ENCODE results near the gene PALB2. TPM values are rescaled to one million over a fixed set of nuclear protein-coding genes. Genes with fewer than 3 reads are reported as not detected.

The PALB2 gene
- total and polyA plus RNA-seq, 3 donors from 2014 or later: 14.4 to 26.8 (median 24.6) TPM

- Histone ChIP-seq H3K27me3 (no peaks in the 10 kb centered on the region), H3K9me3 (no peaks in the 10 kb centered on the region), H3K4me1 (peaks cover 12% of the 10 kb centered on the region), H3K27ac (peak overlapping the region; percentile 78 to 79), H3K4me3 (peak overlapping the region in 1 of 2 donors; percentile 98), H3K36me3 (ENCODE audit: low read depth, missing control alignments) (no peaks in the 10 kb centered on the region)
- intact Hi-C loops (cut with DNase I; ENCODE audit: low total_unique reads): loop anchor here (2.0 kb wide), 1 partner anchor 40 kb away; the partner anchor contains the start of genes EARS2 and UBFD1
- TF ChIP-seq CTCF (IDR thresholded peaks at IDR 0.05) (peak; percentile 9 to 41 (median 25)), POLR2A (IDR thresholded peaks at IDR 0.05) (no peak)
- WGBS, 2 donors: 62 to 66% methylated on average over 11 of the region's 11 CpGs
- DNase-seq: peak; percentile 89
Measured at GRCh38 chr16:23597003-23597756, 43.9 kb downstream of the PALB2 start.

- DNase-seq: peak; percentile 95
- H3K9me3 ChIP-seq: no peaks in the 10 kb centered on the region
- peak within 1 kb of the TSS; percentile 78 to 79 for H3K27ac ChIP-seq
- H3K36me3 ChIP-seq (ENCODE audit: low read depth, missing control alignments): no peaks in the 10 kb centered on the region
- intact Hi-C loops (cut with DNase I; ENCODE audit: low total_unique reads): loop anchor here (2.0 kb wide), 1 partner anchor 39 kb away; the partner anchor contains the start of genes EARS2 and UBFD1
- peaks cover 12% of the 10 kb centered on the region for H3K4me1 ChIP-seq
- no peaks in the 10 kb centered on the region for H3K27me3 ChIP-seq
- 1 to 3% methylated on average over 18 to 52 of the region's 67 CpGs for WGBS, 2 donors
- H3K4me3 ChIP-seq: peak within 1 kb of the TSS; percentile 94 to 98
- peak; percentile 100 for TF ChIP-seq CTCF (IDR thresholded peaks at IDR 0.05)
- TF ChIP-seq POLR2A (IDR thresholded peaks at IDR 0.05): no peak
Measured at GRCh38 chr16:23595951-23596720, 45.0 kb downstream of the PALB2 start, which contains the start of gene NDUFAB1. NDUFAB1 (minus strand) TSS chr16:23596316; CDS start chr16:23596290, 26 bp downstream.

GRCh38 chr16:23595246-23595950 lies 45.7 kb downstream of the PALB2 start:
- Histone ChIP-seq H3K4me1 (peaks cover 12% of the 10 kb centered on the region), H3K9me3 (no peaks in the 10 kb centered on the region), H3K4me3 (peak overlapping the region; percentile 94 to 98), H3K27ac (peak overlapping the region; percentile 78 to 79), H3K27me3 (no peaks in the 10 kb centered on the region), H3K36me3 (ENCODE audit: low read depth, missing control alignments) (no peaks in the 10 kb centered on the region)
- DNase-seq: no peak
- TF ChIP-seq POLR2A (IDR thresholded peaks at IDR 0.05) (no peak), CTCF (IDR thresholded peaks at IDR 0.05) (no peak)
- WGBS, 2 donors: 13 to 16% methylated on average over 33 to 34 of the region's 34 CpGs
- intact Hi-C loops (cut with DNase I; ENCODE audit: low total_unique reads): no loop called here

GRCh38 chr16:23594186-23594585 lies 46.9 kb downstream of the PALB2 start:
- no peak overlapping the region for H3K4me3 ChIP-seq
- no peak for DNase-seq
- H3K36me3 ChIP-seq (ENCODE audit: low read depth, missing control alignments): no peaks in the 10 kb centered on the region
- 65 to 83% methylated on average over 12 of the region's 12 CpGs for WGBS, 2 donors
- TF ChIP-seq POLR2A (IDR thresholded peaks at IDR 0.05) (no peak), CTCF (IDR thresholded peaks at IDR 0.05) (no peak)
- no peaks in the 10 kb centered on the region for H3K27me3 ChIP-seq
- intact Hi-C loops (cut with DNase I; ENCODE audit: low total_unique reads): no loop called here
- H3K9me3 ChIP-seq: no peaks in the 10 kb centered on the region
- no peak overlapping the region for H3K27ac ChIP-seq
- H3K4me1 ChIP-seq: peaks cover 12% of the 10 kb centered on the region

Data from testis (tissue), 3 donors.